Progenitor cell of endocrine pancreas (in vitro differentiated cells): Measurements from ENCODE around the gene BLID. TPM values are rescaled to one million over a fixed set of nuclear protein-coding genes. Genes with fewer than 3 reads are reported as not detected.

Experiments
- DNase-seq: peaks from one replicate; pipeline ENCODE4 v3.0.0; 2021; ENCODE audit warnings: low spot score; ENCODE audit not compliant: unreplicated experiment
- H3K27ac Mint-ChIP-seq: 2 replicates; pipeline ENCODE4 v1.8.0; 2021; ENCODE audit warnings: mild to moderate bottlenecking, moderate library complexity, mixed read lengths
- H3K27me3 Mint-ChIP-seq: 2 replicates; pipeline ENCODE4 v1.8.0; 2021; ENCODE audit warnings: mixed read lengths
- H3K36me3 Mint-ChIP-seq: 2 replicates; pipeline ENCODE4 v1.8.0; 2022; ENCODE audit warnings: mixed read lengths; ENCODE audit not compliant: insufficient read depth
- H3K4me1 Mint-ChIP-seq: 2 replicates; pipeline ENCODE4 v1.8.0; 2021; ENCODE audit warnings: low read depth, mixed read lengths
- H3K4me3 Mint-ChIP-seq: 2 replicates; pipeline ENCODE4 v1.8.0; 2021; ENCODE audit warnings: low read depth, mild to moderate bottlenecking, moderate library complexity, mixed read lengths
- H3K9me3 Mint-ChIP-seq: 2 replicates; pipeline ENCODE4 v1.8.0; 2021; ENCODE audit warnings: low read depth, mixed read lengths
- CTCF ChIP-seq: fragments of 200-600 bp; sonication (generic); IDR thresholded peaks from one replicate; pipeline ENCODE4 v1.5.0; 2021; ENCODE audit warnings: antibody characterized with exemption, mild to moderate bottlenecking; ENCODE audit not compliant: unreplicated experiment
- total RNA-seq: library from RNA; stranded (reverse); gene quantifications from 2 replicates; pipeline ENCODE4 v1.2.1, GENCODE V29; 2021

The BLID gene
- total RNA-seq, 1 donor from 2014 or later, result not detected

GRCh38 chr11:122154994-122155393 lies 39.0 kb upstream of the BLID start:
- H3K36me3 Mint-ChIP-seq, result no peaks in the 10 kb centered on the region
- no peak for TF ChIP-seq CTCF
- H3K27me3 Mint-ChIP-seq, result peaks cover 22% of the 10 kb centered on the region
- peaks cover 23% of the 10 kb centered on the region for H3K4me1 Mint-ChIP-seq
- H3K27ac Mint-ChIP-seq, result no peak overlapping the region
- H3K9me3 Mint-ChIP-seq, result no peaks in the 10 kb centered on the region
- no peak overlapping the region for H3K4me3 Mint-ChIP-seq
- DNase-seq, result no peak

- H3K36me3 Mint-ChIP-seq, result no peaks in the 10 kb centered on the region
- no peak for TF ChIP-seq CTCF
- H3K27me3 Mint-ChIP-seq, result peaks cover 22% of the 10 kb centered on the region
- peaks cover 21% of the 10 kb centered on the region for H3K4me1 Mint-ChIP-seq
- no peak for DNase-seq
- H3K27ac Mint-ChIP-seq, result no peak overlapping the region
- no peak overlapping the region for H3K4me3 Mint-ChIP-seq
- H3K9me3 Mint-ChIP-seq, result no peaks in the 10 kb centered on the region
These were observed 38.2 kb upstream of the BLID start for GRCh38 chr11:122154227-122154626.

- TF ChIP-seq CTCF, result no peak
- no peak overlapping the region for H3K27ac Mint-ChIP-seq
- H3K36me3 Mint-ChIP-seq, result no peaks in the 10 kb centered on the region
- no peak overlapping the region for H3K4me3 Mint-ChIP-seq
- H3K9me3 Mint-ChIP-seq, result no peaks in the 10 kb centered on the region
- DNase-seq, result no peak
- peaks cover 20% of the 10 kb centered on the region for H3K4me1 Mint-ChIP-seq
- H3K27me3 Mint-ChIP-seq, result peaks cover 22% of the 10 kb centered on the region
These were observed 37.7 kb upstream of the BLID start for GRCh38 chr11:122153746-122154145.

- no peak for DNase-seq
- no peak overlapping the region for H3K27ac Mint-ChIP-seq
- no peak overlapping the region for H3K4me3 Mint-ChIP-seq
- peaks cover 20% of the 10 kb centered on the region for H3K4me1 Mint-ChIP-seq
- no peaks in the 10 kb centered on the region for H3K36me3 Mint-ChIP-seq
- no peaks in the 10 kb centered on the region for H3K9me3 Mint-ChIP-seq
- no peak for TF ChIP-seq CTCF
- H3K27me3 Mint-ChIP-seq, result peaks cover 13% of the 10 kb centered on the region
These were observed 34.5 kb upstream of the BLID start for GRCh38 chr11:122150216-122151124.

- H3K9me3 Mint-ChIP-seq, result no peaks in the 10 kb centered on the region
- no peak for DNase-seq
- H3K4me1 Mint-ChIP-seq, result peaks cover 20% of the 10 kb centered on the region
- no peak for TF ChIP-seq CTCF
- H3K36me3 Mint-ChIP-seq, result no peaks in the 10 kb centered on the region
- H3K4me3 Mint-ChIP-seq, result no peak overlapping the region
- no peak overlapping the region for H3K27ac Mint-ChIP-seq
- H3K27me3 Mint-ChIP-seq, result peaks cover 15% of the 10 kb centered on the region
These were observed 33.2 kb upstream of the BLID start for GRCh38 chr11:122149202-122149601.
